HL-60 (cell line): Measurements from ENCODE around the gene NFYC.

Source experiments
- DNase-seq, 2 experiments: peaks; one replicate each; pipeline ENCODE4 v3.0.0-alpha.2; 2010 to 2020; ENCODE audit warnings: low read depth in 1 of 2, low spot score in 1 of 2
- H3K27ac ChIP-seq: fragments of 250-450 bp; sonication (Bioruptor Pico); replicated peaks from 2 replicates; pipeline ENCODE4 v1.5.1; 2020; ENCODE audit warnings: mild to moderate bottlenecking, moderate library complexity
- H3K27me3 ChIP-seq: fragments of 250-450 bp; sonication (Bioruptor Pico); 2 replicates; pipeline ENCODE4 v1.5.1; 2021; ENCODE audit warnings: mild to moderate bottlenecking, moderate library complexity; ENCODE audit not compliant: insufficient read depth, poor library complexity, severe bottlenecking
- H3K4me3 ChIP-seq: replicated peaks from 2 replicates; pipeline ENCODE4 v1.5.1; 2011; ENCODE audit warnings: mild to moderate bottlenecking, control low read depth, low read length; ENCODE audit not compliant: insufficient read depth
- GABPA ChIP-seq: IDR thresholded peaks from 2 replicates; pipeline ENCODE4 v1.6.1; 2012; ENCODE audit warnings: low read depth
- POLR2AphosphoS5 ChIP-seq: IDR thresholded peaks from 2 replicates; pipeline ENCODE4 v1.6.1; 2012; ENCODE audit warnings: low read depth
- SPI1 ChIP-seq: IDR thresholded peaks from 2 replicates; pipeline ENCODE4 v1.6.1; 2012; ENCODE audit warnings: low read depth, mild to moderate bottlenecking, borderline replicate concordance
- TF ChIP-seq, protein P1 (sequence below): IDR thresholded peaks from one replicate; pipeline ENCODE4 v1.5.1; 2011; ENCODE audit warnings: low read length, control low read depth, inconsistent platforms; ENCODE audit not compliant: insufficient read depth
- TF ChIP-seq, protein P2 (sequence below): IDR thresholded peaks from 2 replicates; pipeline ENCODE4 v1.6.1; 2012; ENCODE audit warnings: low read depth; ENCODE audit not compliant: insufficient replicate concordance

The NFYC gene

DNA sequence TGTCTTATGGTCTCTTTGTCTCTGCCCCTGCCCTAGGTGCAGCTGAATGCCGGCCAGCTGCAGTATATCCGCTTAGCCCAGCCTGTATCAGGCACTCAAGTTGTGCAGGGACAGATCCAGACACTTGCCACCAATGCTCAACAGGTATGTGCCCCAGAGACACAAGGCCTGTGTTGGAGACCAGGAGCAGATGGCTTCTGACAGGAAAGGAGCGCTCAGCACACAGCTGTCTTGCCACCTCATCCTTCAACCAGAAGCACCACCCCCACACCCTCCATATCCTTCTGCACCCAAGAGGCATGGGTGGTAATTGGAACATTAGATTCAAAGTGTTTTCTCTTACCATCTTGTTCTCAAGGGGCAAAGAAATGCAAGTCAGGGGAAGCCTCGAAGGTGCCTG lies 75.1 kb downstream of the NFYC start:
- Histone ChIP-seq H3K27ac (no peak overlapping the region), H3K4me3 (no peak overlapping the region), H3K27me3 (no peaks in the 10 kb centered on the region)
- TF ChIP-seq GABPA (no peak), POLR2AphosphoS5 (no peak), SPI1 (no peak)
- TF ChIP-seq, protein P1, sequence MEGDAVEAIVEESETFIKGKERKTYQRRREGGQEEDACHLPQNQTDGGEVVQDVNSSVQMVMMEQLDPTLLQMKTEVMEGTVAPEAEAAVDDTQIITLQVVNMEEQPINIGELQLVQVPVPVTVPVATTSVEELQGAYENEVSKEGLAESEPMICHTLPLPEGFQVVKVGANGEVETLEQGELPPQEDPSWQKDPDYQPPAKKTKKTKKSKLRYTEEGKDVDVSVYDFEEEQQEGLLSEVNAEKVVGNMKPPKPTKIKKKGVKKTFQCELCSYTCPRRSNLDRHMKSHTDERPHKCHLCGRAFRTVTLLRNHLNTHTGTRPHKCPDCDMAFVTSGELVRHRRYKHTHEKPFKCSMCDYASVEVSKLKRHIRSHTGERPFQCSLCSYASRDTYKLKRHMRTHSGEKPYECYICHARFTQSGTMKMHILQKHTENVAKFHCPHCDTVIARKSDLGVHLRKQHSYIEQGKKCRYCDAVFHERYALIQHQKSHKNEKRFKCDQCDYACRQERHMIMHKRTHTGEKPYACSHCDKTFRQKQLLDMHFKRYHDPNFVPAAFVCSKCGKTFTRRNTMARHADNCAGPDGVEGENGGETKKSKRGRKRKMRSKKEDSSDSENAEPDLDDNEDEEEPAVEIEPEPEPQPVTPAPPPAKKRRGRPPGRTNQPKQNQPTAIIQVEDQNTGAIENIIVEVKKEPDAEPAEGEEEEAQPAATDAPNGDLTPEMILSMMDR = no peak
- TF ChIP-seq, protein P2, sequence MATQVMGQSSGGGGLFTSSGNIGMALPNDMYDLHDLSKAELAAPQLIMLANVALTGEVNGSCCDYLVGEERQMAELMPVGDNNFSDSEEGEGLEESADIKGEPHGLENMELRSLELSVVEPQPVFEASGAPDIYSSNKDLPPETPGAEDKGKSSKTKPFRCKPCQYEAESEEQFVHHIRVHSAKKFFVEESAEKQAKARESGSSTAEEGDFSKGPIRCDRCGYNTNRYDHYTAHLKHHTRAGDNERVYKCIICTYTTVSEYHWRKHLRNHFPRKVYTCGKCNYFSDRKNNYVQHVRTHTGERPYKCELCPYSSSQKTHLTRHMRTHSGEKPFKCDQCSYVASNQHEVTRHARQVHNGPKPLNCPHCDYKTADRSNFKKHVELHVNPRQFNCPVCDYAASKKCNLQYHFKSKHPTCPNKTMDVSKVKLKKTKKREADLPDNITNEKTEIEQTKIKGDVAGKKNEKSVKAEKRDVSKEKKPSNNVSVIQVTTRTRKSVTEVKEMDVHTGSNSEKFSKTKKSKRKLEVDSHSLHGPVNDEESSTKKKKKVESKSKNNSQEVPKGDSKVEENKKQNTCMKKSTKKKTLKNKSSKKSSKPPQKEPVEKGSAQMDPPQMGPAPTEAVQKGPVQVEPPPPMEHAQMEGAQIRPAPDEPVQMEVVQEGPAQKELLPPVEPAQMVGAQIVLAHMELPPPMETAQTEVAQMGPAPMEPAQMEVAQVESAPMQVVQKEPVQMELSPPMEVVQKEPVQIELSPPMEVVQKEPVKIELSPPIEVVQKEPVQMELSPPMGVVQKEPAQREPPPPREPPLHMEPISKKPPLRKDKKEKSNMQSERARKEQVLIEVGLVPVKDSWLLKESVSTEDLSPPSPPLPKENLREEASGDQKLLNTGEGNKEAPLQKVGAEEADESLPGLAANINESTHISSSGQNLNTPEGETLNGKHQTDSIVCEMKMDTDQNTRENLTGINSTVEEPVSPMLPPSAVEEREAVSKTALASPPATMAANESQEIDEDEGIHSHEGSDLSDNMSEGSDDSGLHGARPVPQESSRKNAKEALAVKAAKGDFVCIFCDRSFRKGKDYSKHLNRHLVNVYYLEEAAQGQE = no peak
- no peak for DNase-seq

DNA sequence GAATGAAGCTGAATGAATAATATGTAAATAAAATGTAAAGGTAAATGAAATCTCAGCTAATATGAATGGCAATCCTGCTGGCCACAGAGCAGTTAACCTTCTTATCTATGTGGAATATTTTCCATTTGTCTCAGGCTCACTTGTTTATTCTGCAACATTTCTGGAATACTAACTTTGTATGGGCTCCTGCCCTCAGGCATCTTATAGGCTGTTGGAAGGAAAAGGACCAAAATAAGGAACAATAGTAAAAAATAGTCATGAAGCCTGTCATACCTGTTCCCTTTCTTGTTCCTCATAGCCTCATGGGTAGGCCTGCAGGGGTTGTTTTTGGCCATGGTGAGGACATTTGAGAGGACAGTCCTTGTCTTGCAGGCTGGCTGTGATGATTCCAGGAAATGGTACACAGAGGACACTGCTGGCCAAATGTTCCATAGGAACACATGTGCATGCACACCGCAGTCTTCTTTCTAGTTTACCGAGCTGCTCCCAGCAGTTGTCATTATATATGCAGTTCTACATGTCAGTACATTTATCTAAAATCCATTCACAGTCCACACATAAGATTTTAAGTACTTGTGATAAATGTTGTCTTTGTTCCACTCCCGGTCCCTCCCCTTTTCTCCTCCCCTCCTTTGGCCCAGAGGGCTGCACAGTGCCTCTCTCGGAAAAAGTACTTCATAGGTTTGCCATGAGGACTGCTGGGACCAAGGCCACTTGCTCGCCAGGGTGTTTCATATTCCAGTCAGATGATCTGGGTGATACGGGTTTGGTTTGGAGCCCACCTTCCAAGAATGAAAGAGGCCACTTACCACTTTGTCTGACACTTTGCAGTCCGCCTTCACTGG lies 76.9 kb downstream of the NFYC start:
- Histone ChIP-seq H3K4me3 (no peak overlapping the region), H3K27ac (no peak overlapping the region), H3K27me3 (no peaks in the 10 kb centered on the region)
- TF ChIP-seq POLR2AphosphoS5 = no peak
- no peak for TF ChIP-seq SPI1
- TF ChIP-seq, protein P2 = no peak
- TF ChIP-seq GABPA = no peak
- TF ChIP-seq, protein P1 = no peak
- DNase-seq = no peak

DNA sequence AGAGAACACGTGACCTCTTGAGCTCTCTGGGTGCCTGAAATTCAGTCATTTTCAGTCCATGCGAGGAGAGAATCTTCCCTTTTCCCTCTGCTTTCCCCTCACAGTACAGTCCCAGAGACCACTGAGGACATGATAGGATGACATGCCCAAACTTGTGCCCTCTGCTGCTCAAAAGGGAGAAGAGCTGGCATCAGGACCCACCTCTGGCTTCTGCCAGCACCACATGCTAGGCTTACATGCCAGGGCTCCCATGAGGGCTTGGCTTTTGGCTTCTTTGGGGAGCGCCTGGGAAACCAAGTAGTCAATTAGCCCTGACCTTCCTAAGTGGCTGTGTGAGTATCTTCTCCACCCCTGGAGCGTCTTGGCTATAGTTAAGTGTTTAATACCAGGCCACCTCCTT lies 78.3 kb downstream of the NFYC start:
- H3K27ac ChIP-seq = no peak overlapping the region
- H3K4me3 ChIP-seq = no peak overlapping the region
- DNase-seq = no peak
- no peak for TF ChIP-seq GABPA
- TF ChIP-seq, protein P1 = no peak
- TF ChIP-seq, protein P2 = no peak
- TF ChIP-seq POLR2AphosphoS5 = no peak
- TF ChIP-seq SPI1 = no peak
- H3K27me3 ChIP-seq = no peaks in the 10 kb centered on the region
